B cell (primary cell): Measurements from ENCODE around the gene GPR146.

Experiments
- EZH2 ChIP-seq: IDR thresholded peaks from 2 replicates; pipeline ENCODE4 v1.6.1; 2012; ENCODE audit warnings: borderline replicate concordance, low read depth, mild to moderate bottlenecking, moderate library complexity, low read length; ENCODE audit not compliant: insufficient read depth, poor library complexity, severe bottlenecking
- TF ChIP-seq, protein P1 (sequence below): fragments of 200-600 bp; IDR thresholded peaks from one replicate; pipeline ENCODE4 v1.8.0; 2022; ENCODE audit warnings: antibody characterized with exemption, mild to moderate bottlenecking

DNA sequence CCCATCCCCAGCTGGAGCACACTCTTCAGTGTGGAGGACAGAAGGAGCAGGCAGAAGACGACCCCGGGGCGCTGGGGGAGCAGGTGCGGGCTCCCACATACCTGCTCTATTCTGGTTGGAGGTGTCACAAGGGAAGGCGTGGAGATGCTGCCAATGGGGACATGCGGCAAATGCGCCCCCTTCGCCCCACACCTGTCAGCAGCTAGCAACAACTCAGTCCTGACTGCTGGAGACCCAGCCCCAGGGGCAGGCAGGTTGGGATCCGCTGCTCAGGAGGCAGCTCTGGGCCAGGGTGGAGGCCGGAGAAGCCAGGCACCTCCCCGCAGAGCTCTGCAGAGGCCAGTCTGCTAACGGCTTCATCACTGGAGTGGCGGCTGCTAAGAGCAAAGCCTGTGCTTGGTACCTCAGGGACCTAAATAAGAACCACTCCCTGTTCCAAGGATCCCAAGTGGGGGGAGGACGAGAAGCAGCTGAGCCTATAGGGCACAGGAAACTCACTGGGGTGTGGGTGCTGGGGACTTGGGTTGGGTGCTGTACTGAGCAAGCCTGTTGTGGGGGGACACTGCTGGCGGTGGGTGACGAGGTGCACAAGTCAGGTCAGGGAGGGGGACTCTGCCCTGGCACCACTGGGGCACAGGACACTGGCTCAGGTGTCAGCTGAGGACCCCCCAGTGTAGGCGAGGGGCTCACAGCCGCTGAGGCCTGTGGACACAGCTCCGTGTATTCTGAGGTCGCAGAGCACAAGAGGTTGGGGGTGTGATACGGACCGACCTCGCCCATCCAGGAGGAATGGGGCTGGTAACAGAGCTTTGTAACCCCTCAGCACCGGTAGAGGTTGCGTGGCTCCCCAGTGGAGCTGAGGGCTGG, 19.2 kb upstream of the GPR146 start:
- TF ChIP-seq, protein P1, sequence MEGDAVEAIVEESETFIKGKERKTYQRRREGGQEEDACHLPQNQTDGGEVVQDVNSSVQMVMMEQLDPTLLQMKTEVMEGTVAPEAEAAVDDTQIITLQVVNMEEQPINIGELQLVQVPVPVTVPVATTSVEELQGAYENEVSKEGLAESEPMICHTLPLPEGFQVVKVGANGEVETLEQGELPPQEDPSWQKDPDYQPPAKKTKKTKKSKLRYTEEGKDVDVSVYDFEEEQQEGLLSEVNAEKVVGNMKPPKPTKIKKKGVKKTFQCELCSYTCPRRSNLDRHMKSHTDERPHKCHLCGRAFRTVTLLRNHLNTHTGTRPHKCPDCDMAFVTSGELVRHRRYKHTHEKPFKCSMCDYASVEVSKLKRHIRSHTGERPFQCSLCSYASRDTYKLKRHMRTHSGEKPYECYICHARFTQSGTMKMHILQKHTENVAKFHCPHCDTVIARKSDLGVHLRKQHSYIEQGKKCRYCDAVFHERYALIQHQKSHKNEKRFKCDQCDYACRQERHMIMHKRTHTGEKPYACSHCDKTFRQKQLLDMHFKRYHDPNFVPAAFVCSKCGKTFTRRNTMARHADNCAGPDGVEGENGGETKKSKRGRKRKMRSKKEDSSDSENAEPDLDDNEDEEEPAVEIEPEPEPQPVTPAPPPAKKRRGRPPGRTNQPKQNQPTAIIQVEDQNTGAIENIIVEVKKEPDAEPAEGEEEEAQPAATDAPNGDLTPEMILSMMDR: no peak
- no peak for TF ChIP-seq EZH2
